DMS153 treated with DMSO at 0.1 percent for 48 hours (cell line): ENCODE data around the gene NDUFB10.

Source experiments
- DNase-seq: peaks from one replicate; lab custom pipeline; 2025; ENCODE audit not compliant: unreplicated experiment; lab: John Stamatoyannopoulos, UW

The NDUFB10 gene

DNA sequence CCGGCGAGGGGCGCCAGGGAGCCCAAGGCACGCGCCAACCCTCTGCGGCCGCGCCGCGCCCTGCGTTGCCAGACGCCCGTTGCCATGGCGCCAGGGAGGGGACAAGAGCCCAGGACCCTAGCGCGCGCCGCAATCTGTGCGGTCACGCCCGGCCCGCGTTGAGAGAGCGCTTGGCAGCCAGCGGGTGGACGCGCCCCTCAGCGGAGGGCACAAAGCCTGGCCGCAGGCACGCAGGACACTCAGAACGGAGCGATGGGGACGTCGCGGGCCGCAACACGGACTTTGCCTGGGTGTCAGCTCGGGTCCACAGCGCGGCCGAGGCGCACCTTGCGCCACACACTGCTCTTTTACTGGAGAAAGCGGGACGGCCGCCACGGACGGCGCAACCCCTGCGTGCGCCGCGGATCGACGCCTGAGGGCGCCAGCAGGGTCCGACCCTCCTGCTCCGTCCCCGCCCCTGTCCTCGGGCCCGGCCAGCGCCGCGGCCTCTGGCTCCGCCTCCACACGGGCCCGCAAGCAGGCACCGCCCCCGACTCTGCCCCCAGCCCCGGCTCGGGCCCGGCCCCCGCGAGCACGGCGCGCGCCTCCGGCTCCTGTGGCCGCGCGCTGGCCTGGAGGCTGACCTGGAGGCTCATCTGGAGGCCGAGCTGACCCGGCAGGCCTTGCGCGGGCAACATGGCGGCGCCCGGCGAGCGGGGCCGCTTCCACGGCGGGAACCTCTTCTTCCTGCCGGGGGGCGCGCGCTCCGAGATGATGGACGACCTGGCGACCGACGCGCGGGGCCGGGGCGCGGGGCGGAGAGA lies 24.4 kb downstream of the NDUFB10 start, which contains the start of gene GFER:
Gene GFER, plus strand, starts transcription at position 650 of the 803 bp plus-strand sequence. Its CDS starts 26 bp downstream, at position 676.
- peak; percentile 74 for DNase-seq

DNA sequence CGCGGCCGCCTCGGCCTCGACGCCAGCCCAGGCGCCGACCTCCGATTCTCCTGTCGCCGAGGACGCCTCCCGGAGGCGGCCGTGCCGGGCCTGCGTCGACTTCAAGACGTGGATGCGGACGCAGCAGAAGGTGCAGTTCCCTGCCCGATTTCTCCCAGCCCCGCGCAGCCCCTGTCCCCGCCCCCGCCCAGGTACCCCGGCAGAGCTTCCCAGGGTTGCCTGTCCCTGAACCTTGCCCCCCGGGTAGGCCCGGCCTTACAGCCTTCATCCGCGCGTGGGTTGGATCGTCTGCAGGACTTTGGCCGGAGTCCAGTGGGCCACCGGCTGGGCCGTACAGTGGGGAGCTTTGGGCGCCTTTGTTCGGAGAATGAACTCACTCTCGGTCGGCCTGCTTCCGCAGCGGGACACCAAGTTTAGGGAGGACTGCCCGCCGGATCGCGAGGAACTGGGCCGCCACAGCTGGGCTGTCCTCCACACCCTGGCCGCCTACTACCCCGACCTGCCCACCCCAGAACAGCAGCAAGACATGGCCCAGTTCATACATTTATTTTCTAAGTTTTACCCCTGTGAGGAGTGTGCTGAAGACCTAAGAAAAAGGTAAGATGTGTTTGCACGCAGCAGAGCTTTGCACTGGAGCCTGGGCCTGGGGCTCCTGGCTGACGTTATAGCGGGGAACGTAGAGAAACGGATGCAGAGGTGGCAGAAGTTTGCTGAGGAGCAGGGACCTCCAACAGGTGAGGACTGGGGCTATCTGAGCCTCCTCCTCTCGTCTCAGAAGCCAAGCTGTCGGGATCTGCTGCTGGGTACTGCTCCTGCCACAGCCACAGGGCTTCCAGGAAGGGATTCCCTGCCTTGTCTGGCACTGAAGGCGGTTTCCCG lies 25.2 kb downstream of the NDUFB10 start:
- no peak for DNase-seq

DNA sequence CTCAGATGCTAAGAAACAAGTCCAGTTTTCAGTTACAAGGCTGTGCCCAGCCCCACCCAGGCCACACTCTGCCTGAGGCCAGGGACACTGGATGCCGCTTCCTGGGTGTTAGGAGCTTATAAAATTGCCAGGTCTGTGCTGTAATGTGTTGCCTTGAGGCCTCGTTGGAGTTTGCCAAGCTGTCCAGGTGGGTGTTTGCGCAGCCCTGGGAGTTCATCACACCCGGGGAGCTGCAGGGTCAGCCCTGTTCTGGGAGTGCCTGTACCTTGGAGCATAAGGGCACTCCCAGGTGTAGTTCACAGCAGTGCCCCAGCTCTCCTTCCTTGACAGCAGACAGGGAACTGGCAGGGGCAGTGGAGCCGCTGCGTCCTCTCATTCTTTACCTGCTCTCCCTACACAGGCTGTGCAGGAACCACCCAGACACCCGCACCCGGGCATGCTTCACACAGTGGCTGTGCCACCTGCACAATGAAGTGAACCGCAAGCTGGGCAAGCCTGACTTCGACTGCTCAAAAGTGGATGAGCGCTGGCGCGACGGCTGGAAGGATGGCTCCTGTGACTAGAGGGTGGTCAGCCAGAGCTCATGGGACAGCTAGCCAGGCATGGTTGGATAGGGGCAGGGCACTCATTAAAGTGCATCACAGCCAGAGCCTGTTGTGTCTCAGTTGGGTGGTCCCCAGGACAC lies 26.3 kb downstream of the NDUFB10 start:
- DNase-seq = no peak

DNA sequence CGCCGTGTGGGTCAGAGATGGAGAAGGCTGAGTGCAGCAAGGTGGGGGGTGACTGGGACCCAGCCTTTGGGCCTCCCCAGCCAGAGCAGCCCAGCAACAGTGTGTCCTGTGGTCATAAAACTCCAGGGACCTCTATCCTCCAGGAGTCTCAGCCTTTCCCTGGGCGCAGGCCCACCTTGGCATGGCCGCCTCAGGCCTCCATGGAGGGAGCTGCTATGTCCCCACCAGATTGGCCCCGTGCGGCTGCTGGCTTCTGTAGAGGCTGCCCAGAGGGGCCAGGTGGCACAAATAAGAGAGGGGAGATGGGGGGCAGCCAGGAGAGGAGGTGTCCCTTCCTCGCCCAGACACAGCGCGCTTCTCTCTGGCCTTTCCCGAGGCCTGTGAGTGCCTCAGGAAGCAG lies 27.9 kb downstream of the NDUFB10 start:
- DNase-seq = no peak

DNA sequence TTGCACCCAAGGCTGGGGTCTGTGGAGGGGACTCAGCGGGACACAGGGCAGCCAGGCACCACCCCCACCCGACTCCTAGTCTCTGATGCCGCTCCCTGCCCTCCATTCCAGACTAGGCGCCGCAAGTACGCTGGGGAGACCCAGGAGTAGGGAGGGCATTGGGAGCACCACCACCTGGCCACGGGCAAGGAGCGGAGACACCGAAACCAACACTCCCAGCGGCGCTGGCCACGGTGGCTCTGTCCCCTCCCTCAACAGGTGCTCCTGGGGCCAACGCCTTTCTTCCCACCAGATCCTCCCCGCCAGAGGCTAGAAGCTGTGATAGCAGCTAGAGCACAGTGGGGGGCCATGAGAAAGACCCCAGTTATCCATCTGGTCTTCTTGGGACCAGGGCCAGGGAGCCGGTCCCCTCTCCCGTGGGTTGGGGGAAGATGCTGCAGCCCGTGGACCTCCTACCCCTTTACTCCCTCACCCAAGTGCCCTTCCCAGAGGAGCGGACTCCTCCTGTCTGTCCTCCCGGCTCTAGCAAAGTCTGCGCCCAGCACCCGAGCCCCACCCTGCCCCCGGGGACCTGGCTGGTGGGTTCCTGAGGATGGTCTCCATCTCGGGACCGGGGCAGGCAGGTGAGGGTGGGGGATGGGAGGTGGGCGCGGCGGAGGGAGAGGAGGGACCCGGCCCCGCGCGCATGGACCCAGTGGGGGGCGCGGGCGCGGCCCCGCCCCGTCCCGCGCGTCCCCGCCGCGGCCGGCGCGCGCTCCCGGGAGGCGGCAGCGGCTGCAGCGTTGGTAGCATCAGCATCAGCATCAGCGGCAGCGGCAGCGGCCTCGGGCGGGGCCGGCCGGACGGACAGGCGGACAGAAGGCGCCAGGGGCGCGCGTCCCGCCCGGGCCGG lies 30.1 kb downstream of the NDUFB10 start, which contains the start of gene SYNGR3:
Gene SYNGR3, plus strand, starts transcription at position 762 of the 892 bp plus-strand sequence. CDS start 133 bp downstream, outside the sequence.
- no peak for DNase-seq

DNA sequence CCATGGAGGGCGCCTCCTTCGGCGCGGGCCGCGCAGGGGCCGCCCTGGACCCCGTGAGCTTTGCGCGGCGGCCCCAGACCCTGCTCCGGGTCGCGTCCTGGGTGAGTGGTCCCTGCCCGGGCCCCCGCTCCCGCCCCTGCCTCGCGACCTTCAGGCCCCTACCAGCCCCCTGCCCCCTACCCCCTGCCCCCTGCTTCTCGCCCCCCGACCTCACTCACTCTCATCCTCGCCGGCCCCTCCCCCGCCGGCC lies 30.7 kb downstream of the NDUFB10 start:
- DNase-seq = no peak

DNA sequence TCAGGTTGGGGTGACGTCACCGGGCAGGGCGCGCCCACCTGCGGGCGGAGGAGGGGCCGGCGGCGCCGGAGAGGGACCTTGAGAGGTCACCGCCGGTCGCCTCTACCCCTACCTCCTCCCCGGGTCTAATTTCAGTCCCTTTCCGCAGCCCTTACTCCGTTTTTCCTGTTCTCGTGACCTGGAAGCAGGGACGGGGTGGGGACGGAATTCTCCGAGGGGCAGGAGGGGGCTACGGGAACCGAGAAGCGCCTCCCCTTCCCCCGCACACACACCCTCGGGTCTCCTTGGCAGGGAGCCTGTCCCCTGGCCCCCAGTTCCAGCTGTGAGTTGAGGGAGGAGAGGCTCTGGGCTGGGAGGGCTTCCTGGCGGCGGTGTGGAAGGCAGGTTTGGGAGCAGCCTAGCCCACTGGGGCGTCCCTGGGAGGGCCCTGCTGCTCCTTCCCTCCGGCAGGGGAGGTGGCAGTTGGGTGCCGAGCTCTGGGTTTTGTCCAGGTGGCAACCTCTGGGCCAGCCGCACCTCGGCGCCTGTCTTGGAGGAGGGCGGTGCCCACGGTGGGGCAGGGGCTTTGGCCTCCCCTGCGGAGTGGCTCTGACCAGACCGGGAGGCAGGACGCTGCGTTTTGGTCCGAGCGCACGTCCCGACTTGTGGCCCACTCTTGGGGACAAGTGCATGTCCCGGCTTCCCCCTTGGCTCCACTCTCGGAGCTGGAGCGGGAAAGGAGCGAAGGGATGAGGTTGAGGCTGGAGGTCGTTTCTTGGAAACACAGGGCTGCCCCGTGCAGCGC lies 31.2 kb downstream of the NDUFB10 start:
- no peak for DNase-seq

DNA sequence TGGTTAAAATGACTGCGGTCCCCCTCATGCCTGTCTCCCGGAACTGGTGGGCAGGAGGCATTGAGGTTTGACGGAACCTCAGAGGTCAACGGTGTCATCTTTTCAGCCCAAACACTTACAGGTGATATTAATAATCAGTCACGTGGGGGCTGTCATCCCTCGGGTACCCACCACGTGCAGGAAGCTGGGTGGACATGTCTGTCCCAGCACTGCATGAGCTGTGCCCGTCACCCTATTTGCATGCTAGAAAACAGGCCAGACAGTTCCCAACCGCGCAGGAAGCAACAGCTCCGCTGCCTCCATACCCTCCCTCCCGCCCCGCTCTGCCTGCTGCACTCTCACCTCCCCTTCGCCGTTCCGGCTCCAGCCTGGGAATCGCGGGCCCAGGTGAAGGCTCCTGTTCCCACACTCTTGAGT lies 31.8 kb downstream of the NDUFB10 start:
- no peak for DNase-seq

DNA sequence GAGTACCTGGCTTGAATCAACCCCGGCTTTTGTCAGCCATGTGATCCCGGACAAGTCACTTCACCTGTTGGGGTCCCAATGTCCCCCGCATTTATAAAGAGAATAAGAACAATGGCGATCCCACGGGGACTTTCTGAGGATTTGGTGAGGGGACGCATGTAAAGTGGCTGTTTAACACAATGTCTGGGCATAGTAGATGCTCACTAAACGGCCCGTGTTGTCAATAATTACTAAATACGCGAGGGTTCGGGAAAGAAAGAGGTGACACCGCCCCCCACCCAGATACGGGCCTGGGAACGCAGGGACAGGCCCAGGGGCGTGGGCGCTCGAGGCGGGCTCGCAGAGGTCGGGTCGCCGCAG lies 32.2 kb downstream of the NDUFB10 start:
- no peak for DNase-seq

DNA sequence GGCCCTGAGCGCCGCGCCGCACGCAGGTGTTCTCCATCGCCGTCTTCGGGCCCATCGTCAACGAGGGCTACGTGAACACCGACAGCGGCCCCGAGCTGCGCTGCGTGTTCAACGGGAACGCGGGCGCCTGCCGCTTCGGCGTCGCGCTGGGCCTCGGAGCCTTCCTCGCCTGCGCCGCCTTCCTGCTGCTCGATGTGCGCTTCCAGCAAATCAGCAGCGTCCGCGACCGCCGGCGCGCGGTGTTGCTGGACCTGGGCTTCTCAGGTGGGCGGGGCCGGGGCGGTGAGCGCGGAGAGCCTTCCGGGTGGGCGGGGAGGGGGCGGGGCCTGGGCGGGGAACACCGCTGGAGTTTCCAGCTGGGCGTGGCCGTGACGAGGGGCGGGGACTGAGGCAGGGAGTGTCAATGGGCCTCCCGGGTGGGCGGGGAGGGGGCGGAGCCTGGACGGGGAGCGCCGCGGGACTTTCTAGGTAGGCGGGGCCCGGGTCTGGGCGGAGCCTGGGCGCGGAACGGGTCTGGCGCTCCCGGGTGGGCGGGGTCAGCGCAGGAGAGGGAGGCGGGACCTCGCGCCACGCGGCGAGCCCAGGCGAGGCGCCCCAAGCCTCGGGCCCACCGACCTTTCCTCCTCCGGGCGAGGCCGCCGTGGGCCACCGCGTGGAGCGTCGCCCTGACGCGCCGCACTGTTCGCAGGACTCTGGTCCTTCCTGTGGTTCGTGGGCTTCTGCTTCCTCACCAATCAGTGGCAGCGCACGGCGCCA lies 32.8 kb downstream of the NDUFB10 start:
- DNase-seq = no peak

DNA sequence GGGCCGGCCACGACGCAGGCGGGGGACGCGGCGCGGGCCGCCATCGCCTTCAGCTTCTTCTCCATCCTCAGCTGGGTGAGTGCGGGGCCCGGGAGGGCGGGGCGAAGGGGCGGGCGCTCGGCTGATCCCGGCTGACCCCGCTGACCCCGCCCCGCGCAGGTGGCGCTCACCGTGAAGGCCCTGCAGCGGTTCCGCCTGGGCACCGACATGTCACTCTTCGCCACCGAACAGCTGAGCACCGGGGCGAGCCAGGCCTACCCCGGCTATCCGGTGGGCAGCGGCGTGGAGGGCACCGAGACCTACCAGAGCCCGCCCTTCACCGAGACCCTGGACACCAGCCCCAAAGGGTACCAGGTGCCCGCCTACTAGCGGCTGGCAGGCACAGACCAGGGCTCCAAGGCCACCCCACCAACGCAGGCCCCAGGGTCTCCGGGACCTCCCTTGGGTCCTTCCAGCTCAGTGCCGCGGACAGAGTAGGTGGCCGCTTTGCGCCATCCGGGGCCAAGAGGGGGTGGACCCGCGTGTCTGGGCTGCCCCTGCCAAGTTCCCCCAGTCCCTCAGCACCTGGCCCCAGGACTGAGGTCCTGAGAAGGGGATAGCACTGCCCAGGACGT lies 33.5 kb downstream of the NDUFB10 start:
- no peak for DNase-seq

DNA sequence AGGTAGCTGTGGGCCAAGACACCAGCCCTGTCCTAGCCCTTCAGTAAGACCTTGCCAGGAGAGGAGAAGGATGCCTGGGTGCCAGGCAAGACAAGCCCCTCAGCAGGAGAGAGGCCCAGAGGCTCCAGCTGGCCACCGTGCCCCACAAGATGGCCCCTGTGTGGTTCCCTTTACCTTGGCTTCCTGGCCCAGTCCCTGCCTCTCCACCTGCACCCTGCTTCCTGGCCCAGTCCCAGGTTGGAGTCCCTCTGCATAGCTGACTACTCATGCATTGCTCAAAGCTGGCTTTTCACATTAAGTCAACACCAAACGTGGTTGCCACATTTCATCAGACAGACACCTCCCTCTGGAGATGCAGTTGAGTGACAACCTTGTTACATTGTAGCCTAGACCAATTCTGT lies 34.4 kb downstream of the NDUFB10 start:
- DNase-seq = no peak

DNA sequence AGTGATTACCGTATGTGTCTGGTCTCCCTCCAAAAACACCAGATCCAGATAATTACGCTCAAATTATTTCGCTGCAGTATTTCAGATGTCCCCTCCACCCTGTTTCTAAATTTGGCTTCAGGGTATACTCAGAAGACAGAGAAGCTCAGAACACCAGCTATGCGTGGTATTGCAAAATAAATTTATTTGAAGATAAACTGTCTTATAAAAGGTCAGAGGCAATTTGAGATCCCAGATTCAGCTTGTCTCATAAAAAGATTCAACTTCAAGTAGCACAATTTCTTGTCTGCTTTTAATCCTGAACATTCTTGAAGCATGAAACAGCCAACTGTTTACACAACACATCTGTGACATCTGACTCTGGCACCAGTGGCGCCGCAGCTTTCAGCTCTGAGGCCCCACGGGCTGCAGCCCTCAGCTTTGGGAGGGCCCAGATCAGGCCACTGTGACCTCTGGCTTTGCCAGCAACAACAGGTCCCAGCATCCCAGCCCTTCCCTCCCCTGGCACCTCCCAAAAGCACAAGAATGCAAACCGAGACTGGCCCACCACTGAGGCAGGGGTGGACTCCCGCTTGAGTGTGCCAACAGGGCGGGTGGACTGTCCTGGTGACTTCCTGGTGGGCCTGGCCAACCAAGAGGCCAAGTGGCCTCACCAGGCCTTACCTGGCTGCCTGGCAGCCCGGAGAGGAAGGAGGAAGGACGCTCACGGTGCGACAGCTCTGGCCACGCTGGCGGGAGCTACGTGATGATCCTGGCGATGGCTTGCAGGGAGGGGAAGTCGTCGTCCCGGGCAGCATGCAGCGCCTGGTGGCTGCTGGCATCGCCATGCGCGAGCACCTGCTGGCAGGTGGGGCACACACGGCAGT lies 38.4 kb downstream of the NDUFB10 start:
- no peak for DNase-seq

DNA sequence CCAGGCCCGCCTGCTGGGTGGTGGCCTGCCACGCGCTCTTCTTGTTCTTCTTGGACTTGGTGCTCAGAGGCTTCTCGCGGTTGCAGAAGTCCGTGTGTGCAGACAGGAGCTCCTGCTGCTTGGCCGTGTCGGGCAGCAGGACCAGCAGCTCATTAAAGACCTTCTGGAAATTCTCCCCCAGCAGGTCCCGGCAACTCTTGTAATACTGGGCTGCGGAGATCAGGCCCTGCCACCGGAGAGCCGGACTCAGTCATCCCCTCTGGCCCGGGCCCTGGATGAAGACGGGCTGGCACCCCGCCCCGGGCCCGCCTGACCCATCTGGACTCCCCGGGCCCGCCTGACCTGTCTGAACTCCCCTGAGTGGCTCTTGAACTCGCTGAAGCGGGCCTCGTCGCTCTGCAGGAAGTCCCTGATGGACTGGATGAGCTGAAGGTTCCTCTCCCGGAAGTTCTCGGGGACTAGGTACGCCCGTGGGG lies 39.1 kb downstream of the NDUFB10 start:
- no peak for DNase-seq

DNA sequence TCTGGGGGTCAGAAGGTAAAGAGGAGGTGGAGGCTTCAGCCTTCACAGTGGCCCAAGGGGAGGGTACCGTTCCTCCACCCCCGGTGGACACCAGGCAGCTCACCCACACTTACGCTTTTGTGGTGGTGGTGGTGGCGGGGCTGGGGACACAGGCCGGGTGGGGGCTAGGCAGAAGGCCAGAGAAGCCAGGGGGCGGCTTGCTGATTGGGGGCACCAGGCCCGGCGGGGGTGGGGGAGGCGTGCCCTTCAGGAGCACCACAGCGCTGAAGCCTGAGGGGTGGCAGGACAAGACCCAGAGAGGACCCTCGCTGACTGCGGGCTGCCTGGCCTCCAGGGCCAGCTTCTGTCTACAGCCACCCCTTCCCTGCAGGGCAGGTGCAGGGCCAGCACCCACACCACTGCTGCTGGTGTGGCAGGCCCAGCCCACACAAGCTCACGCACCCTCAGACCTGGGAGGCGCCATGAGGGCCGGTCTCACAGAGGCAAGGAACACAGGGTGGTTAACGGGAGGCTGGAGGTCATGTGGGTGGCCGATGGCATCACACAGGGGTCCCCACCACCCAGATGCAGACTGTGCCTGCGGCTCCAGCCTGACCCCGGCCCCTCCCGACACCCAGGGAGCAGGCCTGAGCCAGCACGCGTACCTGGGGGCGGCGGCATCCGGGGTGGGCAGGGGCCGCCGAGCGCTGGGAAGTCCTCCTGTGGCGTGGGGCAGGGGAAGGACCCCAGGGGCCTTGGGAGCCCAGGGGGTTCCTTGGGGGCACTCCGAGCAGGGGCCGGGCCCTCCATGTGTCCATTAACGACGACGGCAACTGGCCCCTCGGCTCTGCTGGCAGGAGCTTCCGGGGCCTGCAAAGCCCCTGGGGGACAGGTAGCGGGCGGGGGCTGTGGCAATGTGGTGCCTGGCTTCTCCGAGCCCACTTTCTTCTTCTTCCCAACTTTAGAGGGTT lies 39.8 kb downstream of the NDUFB10 start:
- DNase-seq = no peak

DNA sequence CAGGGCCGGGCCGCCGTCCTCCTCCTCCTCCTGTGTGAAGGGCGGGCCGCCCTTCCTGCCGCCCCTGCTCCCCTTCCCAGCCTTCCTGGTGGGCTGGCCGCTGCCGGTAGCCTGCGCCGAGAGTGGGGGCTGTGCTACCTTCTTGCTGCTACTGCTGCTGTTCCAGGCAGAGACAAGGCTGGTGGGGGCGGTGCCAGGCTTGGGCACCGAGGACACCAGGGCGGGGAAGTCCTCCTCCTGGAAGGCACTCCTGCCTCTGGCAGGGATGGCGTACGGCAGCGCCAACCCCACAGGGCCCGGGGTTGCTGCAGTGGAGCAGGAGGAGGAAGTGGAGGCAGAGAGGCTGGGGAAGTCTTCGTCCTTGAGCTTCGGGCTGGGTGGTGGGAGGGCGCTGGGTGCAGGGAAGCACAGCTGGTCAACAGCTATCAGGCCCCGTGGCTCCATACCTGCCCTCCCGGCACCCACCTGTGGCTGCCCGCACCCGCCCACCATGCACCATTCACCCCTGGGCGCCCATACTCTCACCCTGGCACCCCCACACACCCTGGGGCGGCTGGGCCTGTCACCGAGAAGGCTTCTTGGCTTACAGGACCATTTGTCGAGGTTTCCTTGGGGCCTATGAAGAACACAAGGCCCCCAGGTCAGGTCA lies 40.7 kb downstream of the NDUFB10 start:
- DNase-seq = no peak
